OCI-M2 (cell line): ENCODE measurements around the gene L1CAM.

Experiments
- DNase-seq: peaks from one replicate; lab custom pipeline; 2025; ENCODE audit not compliant: unreplicated experiment; lab: John Stamatoyannopoulos, UW

The L1CAM gene

GRCh38 chrX:153925739-153926551, 40.0 kb upstream of the L1CAM start, which contains the start of gene ARHGAP4:
ARHGAP4 (minus strand) TSS chrX:153926264; CDS start chrX:153926202, 62 bp downstream.
- DNase-seq, result no peak

DNA sequence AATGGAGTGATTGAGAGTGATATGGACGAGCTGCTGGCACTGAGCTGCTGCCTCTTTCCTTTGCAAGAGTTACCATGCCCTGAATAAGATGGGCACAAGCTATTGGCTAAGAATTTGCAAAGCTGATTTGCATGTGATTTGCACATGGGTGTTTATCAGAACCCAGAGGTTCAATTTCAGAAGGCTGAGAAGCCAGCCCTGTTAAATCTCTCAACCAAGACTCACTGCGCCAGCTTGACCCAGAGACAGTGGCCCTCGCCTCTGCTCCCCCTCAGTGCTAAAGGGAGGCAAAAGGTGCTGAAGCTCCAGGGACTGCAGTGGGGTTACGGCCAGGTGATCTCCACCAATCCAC, 39.4 kb upstream of the L1CAM start:
- DNase-seq, result no peak

DNA sequence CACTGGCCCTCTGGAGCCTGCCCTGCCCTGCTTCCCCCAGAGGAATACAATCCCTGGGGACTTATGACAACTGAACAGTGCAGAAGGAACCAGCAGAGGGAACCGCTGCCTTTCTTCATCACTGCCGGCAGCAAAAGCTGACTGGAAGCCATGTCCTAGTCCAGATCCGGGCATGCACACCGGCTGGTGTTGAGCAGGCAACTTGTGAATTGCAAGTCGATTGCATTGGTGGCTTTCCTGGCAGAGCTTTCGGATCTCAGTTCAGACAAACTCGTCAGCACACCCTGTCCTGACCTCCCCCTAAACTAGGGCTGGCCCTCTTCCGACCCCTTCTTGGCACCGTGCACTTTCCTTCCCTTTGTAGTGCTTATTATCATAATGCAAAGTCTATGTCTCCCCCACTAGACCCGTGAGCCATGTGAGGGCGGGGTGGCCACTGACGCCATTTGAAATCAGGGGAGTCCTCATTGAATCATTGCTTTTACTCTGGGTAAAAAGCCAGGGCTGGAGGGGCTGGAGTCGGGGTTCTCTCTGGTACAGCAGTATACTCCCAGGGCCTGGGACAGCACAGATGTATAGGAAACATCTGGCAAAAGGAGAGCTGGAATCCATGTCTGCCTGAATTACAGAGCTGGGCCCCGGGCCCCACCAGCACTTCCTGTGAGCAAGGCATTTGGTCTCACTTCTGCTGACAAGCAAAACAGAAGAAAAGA, 38.3 kb upstream of the L1CAM start:
- DNase-seq, result no peak

GRCh38 chrX:153922932-153923857, 37.2 kb upstream of the L1CAM start:
- no peak for DNase-seq

- no peak for DNase-seq
These were observed 35.8 kb upstream of the L1CAM start for GRCh38 chrX:153921511-153922446.

- no peak for DNase-seq
These were observed 35.1 kb upstream of the L1CAM start for GRCh38 chrX:153921070-153921469.

GRCh38 chrX:153920546-153920945, 34.6 kb upstream of the L1CAM start:
- DNase-seq, result no peak

- no peak for DNase-seq
These were observed 33.3 kb upstream of the L1CAM start for GRCh38 chrX:153919281-153919680.

- DNase-seq, result no peak
These were observed 31.9 kb upstream of the L1CAM start for GRCh38 chrX:153917869-153918268.

DNA sequence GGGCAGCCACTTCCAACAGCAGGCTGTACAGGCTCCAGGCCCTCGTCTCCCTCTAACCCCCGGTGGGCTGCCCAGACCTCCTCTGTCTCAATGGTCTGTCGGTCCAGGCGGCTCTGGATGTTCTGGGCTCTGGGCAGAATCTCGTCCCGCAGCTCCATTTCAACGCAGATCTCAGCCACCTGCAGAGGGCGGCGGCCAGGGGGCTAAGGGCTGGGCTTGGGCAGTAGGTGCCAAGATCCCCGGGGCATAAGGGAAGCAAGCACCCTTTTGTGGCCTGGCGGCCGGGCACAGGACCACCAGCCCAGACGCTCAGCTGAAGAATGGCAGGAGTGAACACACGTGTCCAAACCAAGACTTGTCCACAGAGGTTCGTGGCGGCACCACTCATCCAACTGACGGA, 27.7 kb upstream of the L1CAM start:
- DNase-seq, result no peak

GRCh38 chrX:153913211-153913610, 27.2 kb upstream of the L1CAM start:
- no peak for DNase-seq

- DNase-seq, result no peak
These were observed 25.8 kb upstream of the L1CAM start for GRCh38 chrX:153911798-153912197.

DNA sequence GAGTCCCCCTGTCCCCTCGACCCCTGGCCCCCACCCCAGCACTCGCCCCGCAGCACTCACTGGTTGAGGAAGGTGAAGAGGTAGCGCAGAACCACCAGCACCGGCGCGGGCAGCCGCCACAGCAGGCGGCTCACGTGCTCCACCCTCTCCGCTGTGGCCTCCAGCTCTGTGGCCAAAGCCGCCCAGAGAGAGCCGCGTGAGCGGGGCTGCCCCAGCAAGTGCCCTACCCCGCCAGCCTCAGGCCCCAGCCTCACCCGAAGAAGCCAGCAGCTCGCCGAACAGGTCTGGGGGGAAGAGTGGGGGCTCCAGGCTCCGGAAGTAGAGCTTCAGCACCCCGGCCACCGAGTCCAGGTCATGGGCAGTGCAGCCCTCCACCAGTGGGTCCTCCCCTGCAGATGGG, 24.5 kb upstream of the L1CAM start:
- DNase-seq, result no peak

DNA sequence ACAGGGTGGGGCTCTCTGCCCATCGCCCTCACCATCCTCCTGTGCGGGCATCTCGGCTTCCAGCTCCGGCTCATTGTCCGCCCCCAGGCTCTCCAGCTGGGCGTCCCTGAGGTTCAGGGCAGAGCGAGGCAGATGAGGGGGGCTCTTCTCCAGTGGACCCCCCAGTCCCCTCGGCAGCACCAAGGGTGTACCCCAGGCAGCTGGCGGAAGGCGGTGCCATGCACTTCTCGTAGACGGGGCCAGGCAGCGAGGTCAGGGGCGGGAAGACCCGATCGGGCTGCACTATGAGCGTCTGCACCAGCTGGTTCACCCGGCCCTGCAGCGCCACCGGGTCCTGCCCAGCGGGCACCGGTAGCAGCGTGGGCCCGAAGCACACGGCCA, 24.0 kb upstream of the L1CAM start:
- no peak for DNase-seq

- DNase-seq, result no peak
These were observed 23.3 kb upstream of the L1CAM start for GRCh38 chrX:153909024-153909979.

DNA sequence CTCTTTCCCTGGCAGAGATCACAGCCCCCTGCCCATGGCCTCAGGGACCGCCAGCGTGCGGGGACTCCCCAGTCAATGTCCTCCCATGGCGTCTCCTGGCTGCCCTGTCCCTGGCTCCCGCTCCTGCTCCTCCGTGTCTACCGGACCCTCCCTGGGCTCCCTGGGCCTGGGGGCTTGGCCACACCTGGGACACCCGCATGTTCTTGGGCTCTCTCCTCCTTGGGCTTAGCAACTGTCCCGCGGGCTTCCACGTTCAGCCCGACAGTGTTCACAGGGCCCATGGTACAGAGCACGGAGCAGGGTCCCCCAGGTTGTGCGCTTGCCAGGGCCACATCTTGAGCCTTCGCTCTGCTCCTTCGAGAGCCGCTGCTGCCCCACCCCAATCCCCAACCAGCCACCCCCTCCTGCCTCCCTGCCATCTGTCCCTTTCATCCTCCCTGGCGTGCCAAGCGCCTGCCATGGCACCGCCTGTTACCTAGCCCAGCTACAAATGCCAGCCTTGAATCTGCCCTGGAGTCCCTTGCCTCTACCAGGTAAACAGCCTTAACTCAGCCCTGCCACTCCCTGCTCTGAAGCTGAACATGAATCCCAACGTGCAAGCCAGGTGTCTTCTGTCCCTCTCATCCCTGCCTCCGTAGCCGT, 22.4 kb upstream of the L1CAM start:
- DNase-seq, result no peak

DNA sequence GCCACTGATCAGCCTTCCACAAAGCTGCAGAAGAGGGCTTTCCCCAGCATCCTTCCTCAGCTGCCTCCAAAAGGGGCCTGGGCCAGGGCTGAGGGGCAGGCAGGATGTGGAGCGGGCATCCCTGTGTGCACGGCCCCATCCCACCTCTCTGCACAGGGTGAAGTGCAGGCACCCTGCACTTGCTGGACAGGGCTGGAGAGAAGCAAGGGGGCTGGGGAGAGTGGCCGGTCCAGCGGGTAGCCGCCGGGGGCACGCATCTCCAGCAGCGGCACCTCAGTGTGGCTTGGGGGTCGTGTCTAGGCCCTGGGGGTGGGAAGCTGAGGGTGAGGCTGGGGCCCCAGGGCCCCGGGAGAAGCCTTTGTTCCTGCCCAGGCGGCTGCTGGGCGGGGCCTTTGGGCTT, 21.5 kb upstream of the L1CAM start:
- DNase-seq, result no peak

DNA sequence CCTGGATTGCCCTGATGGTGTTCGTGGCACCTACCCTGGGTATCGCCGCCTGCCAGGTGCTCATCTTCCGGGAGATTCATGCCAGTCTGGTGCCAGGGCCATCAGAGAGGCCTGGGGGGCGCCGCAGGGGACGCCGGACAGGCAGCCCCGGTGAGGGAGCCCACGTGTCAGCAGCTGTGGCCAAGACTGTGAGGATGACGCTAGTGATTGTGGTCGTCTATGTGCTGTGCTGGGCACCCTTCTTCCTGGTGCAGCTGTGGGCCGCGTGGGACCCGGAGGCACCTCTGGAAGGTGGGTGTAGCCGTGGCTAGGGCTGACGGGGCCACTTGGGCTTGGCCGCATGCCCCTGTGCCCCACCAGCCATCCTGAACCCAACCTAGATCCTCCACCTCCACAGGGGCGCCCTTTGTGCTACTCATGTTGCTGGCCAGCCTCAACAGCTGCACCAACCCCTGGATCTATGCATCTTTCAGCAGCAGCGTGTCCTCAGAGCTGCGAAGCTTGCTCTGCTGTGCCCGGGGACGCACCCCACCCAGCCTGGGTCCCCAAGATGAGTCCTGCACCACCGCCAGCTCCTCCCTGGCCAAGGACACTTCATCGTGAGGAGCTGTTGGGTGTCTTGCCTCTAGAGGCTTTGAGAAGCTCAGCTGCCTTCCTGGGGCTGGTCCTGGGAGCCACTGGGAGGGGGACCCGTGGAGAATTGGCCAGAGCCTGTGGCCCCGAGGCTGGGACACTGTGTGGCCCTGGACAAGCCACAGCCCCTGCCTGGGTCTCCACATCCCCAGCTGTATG, 20.3 kb upstream of the L1CAM start:
- no peak for DNase-seq
